GM10266 (cell line): ENCODE measurements around the gene AOPEP.

Experiments
- DNase-seq: peaks from one replicate; pipeline ENCODE4 v3.0.0; 2012; ENCODE audit errors: extremely low spot score
- TF ChIP-seq, protein P1 (sequence below): IDR thresholded peaks from 2 replicates; pipeline ENCODE4 v1.5.1; 2012; ENCODE audit warnings: mild to moderate bottlenecking, low read depth; ENCODE audit not compliant: control insufficient read depth, insufficient read depth; ENCODE audit errors: missing control alignments

The AOPEP gene

GRCh38 chr9:94746541-94747370 is 20.3 kb downstream of the AOPEP start:
- no peak for DNase-seq
- TF ChIP-seq, protein P1, sequence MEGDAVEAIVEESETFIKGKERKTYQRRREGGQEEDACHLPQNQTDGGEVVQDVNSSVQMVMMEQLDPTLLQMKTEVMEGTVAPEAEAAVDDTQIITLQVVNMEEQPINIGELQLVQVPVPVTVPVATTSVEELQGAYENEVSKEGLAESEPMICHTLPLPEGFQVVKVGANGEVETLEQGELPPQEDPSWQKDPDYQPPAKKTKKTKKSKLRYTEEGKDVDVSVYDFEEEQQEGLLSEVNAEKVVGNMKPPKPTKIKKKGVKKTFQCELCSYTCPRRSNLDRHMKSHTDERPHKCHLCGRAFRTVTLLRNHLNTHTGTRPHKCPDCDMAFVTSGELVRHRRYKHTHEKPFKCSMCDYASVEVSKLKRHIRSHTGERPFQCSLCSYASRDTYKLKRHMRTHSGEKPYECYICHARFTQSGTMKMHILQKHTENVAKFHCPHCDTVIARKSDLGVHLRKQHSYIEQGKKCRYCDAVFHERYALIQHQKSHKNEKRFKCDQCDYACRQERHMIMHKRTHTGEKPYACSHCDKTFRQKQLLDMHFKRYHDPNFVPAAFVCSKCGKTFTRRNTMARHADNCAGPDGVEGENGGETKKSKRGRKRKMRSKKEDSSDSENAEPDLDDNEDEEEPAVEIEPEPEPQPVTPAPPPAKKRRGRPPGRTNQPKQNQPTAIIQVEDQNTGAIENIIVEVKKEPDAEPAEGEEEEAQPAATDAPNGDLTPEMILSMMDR = no peak

- TF ChIP-seq, protein P1 = no peak
- DNase-seq = no peak
Observed at GRCh38 chr9:94754976-94755475, 28.5 kb downstream of the AOPEP start.

- DNase-seq = no peak
- TF ChIP-seq, protein P1 = no peak
Observed at GRCh38 chr9:94757158-94757557, 30.7 kb downstream of the AOPEP start.

- no peak for DNase-seq
- TF ChIP-seq, protein P1 = no peak
Observed at GRCh38 chr9:94758031-94758430, 31.5 kb downstream of the AOPEP start.

DNA sequence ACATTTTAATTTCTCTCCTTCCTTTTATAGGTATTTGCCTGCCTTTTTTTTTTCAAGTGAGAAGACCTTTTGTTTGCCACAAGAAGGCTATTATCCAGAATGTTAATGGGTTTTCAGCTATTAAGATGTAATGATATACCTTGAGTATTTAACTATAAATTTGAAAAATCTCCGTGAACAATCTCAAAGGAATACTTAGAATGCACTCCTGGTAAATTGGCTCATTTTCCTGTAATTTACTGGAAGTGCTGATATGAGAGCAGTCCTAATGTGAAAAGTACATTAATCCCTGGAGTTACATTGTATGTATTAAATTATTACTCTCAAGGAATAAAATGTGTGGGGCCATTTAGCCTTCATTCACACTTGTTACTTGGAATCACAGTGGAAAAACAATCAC is 32.4 kb downstream of the AOPEP start:
- TF ChIP-seq, protein P1 = no peak
- no peak for DNase-seq

GRCh38 chr9:94760010-94760409 is 33.5 kb downstream of the AOPEP start:
- TF ChIP-seq, protein P1 = no peak
- no peak for DNase-seq

DNA sequence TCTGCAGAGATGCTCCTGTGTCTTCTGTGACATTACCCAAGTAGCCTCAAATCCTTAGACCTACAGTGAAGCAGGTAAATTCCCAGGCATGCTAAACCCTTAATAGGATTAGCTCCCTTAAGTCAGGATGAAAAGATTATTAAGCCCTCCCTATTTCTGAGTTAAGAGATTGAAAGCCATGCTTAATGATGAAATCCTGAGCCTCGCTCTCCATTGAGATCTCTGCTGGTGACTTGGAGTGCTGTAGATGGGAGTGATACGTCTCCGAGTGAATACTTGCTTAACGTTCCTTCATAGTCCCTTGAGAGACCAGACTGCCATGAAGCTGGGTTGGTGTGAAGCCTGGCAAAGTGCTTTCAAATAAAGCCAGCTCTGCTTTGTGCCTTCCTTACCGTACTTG is 34.2 kb downstream of the AOPEP start:
- TF ChIP-seq, protein P1 = no peak
- no peak for DNase-seq
